Stimulated activated CD8-positive, alpha-beta memory T cell treated with anti-CD3 and anti-CD28 coated beads, Interleukin-15, amount 100 ng/mL, for 48 hours (primary cell): Measurements from ENCODE around the gene SAMD8.
"Not testable (repeated sequence)": the region's sequence is repeated elsewhere in the genome, so short reads cannot be mapped to it uniquely, and the experiment has no call there.

Experiments
- DNase-seq, 2 donors: peaks; one replicate each; pipeline ENCODE4 v3.0.0-alpha.2; 2020; ENCODE audit warnings: low read depth in 2 of 2

Gene SAMD8

DNA sequence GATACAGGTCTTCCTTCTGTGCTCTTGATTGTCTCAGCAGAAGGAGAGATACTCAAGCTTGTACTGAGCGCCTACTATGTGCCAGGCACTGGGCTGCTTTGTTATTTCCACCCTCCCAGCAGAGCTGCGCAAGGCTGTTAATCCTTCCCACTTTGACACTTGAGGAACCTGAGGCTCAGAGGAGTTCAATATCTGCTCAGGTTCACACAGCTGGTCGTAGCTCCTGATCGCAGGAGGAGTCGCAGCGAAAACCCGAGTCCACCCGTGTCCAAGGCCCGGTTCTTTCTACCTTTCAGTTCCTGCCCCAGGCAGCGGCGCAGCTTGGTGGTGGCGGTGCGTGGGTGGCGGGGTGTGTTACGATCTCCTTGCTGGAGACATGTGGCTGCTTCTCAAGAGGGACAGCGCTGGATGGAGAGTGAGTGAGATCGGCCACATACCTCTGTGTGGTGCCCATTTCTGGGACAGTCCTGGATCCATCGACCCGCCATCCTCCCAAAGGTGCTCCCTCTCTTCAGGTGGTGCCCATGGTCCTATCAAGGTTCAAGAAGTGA, 26.5 kb upstream of the SAMD8 start:
- no peak for DNase-seq

DNA sequence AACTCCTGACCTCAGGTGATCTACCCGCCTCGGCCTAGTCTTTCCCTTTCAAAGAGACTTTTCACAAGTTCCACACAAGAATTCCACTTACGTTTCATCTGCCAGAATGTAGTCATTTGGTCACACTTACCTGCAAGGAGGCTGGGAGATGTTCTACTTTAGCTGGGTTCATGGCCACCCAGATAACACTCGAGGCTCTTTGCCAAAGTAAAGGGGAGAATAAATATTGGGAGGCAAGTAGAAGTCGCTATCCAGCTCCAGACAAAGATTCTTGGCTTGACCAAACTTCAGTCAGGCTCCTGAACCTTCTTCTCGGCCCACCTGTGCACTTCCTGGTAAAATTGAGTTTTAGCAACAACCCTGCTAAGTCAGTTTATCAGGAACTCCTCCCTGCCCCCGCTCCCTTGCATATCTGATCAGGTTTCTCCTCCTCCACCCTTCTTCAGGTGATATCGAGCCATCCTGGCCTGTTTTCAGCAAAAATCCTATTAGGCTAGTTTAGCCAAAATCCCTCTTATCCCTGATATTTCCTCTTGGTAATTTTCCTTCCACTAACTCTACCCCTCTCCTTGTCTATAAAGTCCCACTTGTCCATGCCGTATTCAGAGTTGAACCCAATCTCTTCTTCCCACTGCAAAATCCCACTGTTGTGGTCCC, 25.1 kb upstream of the SAMD8 start:
- DNase-seq = no peak

DNA sequence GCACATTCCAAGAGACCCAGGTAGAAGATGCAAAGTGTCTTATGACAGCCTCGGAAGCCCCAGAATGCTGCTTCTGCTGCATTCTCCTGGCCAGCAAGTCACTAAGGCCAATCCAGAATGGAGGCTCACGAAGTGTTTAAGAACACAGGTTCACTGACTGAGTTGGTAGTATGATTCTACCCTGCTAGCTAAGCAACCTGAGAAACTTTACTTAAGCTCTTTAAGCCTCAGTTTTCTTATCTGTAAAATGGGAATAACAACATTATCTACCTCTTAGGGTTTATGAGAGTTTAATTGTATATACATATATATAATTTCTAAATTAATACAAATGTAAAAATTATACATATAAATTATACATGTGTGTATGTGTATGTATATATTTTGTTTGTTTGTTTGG, 22.8 kb upstream of the SAMD8 start:
- no peak for DNase-seq

DNA sequence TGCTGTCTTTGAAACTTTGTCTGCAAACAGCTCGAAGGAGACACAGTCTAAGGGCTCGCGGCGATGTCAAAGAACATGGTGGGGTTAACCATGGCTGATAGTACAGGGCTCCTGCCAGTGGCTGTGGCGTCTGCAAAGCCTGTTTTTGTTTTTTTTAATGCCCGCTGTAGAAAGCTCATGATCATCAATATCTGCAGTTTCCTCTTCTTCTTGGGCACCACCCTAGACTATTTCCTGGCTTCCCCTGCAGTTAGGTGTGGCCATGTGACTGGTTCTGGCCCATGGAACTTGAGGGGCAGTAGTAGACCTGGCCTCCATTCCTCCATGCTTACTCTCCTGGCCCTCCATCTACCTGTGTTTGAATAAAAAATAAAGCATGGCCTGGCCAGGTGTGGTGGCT, 21.8 kb upstream of the SAMD8 start:
- DNase-seq = no peak

DNA sequence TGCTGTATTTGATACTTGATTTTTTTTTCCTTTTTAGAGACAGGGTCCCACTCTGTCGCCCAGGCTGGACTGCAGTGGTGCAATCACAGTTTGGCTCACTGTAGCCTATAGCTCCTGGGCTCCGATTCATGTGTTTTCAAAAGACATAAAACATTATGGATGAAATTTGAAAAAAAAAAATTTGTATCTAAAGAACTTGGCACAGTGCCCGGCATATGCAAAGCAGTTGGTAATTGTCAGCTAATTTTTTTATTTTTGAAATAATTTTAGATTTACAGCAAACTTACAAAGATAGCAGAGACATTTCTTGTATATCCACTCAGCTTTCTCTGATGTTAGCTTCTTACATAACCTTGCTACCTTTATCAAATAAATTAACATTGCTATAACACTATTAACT, 20.3 kb upstream of the SAMD8 start:
- DNase-seq = no peak

DNA sequence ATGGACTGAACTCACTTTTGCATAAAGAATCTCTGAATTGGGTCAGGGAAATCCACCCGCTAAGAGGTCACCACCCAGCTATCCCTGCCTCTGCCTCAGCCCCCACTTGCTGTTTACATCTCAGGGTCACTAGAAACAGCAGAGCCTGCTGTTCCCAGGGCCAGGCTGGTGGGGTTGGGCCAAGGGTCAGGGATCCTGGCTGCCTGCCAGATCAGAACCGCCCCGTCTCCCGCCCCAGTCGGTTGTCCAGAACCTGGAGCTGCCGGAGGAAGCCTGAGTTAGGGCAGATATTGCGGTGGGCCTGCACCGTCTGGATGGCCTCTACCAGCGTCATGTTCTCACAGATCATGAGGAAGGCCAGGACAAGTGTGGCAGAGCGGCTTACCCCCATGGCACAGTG, 17.0 kb upstream of the SAMD8 start:
- DNase-seq = no peak

DNA sequence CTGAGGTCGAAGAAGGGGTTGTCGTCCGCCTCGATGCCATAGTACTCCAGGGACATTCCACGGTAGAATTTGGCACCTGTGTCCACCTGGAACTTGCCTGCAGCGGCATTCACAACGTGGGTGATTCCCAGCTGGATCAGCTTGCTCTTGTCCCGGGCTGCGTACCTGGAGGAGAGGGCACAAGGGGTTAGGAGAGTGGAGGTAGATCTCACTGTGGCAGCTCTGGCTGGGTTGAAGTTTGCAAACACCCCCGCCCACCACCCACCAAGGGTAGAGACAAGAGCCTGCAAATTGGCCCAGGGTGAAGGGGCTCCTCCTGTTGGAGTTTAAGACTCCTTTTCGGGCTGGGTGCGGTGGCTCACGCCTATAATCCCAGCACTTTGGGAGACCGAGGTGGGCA, 15.8 kb upstream of the SAMD8 start:
- no peak for DNase-seq

DNA sequence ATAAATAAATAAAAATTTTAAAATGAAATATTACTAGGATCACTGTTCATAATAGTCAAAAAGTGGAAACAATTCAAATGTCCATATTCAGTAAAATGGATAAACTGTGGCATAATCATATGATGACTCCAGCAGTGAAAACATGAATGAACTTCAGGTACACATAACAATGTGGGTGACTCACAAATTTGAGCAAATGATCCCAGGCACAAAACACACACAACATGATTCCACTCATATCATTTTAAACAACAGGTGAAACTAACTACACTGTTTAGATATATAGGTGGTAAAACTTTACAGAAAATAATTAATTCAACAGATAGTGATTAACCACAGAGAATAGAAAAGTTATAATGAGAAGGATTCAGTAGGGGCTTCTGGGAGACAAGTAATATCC, 14.7 kb upstream of the SAMD8 start:
- DNase-seq = no peak

DNA sequence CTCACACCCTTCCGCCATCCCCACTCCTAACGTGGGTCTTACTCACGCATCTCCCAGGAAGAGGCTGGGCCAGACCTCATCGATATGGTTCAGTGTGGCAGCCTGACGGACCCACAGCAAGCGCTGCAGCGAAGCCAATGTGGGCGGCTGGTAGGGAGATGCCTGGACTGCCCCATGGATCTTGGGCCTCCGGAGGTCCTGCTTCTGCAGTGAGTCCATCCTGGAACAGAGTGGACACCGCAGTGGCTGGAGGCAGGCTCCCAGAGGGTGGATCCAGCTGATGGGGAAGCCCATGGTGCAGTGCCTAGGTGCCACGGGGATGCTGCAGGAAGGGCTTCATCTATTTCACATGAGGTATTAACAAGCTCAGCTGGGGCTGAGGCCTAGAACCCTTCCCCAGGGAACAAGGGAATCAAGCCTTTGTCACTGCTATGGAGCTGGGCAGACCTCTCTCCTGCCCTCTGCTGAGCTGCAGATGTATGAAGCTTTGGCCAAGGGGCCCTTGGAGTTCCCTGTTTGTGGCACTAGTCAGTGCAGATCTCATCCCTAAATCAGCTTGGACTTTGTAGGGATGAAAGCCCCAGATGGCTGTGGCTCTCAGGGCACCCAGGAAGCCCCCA, 13.7 kb upstream of the SAMD8 start:
- DNase-seq = no peak

DNA sequence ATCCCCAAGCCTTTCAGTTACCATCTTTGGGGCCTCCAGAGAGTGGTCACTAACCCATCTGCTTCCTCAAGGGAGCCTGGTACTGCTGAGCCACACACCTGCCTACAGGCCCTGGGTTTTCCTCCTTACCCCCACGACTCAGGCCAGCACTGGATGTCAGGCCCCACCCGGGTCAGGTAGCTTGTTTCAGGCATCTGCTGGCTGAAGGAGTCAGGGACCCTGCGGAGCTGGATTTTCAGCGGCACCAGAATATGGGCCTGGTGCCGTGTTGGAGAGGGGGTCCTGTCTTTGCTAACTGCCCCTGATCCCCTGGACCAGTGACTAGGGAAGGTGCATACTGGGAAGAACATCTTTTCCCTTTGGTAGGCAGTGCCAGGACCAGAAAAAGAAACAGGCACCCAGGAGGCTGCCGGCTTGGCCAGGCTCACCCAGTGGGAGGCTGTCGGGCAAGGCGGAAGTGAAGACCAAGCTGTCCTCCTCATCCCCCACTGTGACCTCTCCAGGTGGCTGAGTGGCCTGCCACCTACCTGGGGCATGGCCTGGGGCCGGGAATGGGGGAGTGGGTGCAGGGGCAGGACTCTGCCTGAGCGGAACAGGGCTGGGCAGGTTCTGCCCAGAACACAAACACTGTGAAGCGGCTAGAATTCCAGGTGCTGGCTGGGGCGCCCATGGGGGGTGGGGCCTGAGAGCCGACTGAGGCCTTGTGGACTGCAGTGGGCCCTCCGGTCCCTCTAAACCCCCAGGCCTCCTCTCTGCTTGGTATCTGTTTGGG, 12.4 kb upstream of the SAMD8 start:
- no peak for DNase-seq

DNA sequence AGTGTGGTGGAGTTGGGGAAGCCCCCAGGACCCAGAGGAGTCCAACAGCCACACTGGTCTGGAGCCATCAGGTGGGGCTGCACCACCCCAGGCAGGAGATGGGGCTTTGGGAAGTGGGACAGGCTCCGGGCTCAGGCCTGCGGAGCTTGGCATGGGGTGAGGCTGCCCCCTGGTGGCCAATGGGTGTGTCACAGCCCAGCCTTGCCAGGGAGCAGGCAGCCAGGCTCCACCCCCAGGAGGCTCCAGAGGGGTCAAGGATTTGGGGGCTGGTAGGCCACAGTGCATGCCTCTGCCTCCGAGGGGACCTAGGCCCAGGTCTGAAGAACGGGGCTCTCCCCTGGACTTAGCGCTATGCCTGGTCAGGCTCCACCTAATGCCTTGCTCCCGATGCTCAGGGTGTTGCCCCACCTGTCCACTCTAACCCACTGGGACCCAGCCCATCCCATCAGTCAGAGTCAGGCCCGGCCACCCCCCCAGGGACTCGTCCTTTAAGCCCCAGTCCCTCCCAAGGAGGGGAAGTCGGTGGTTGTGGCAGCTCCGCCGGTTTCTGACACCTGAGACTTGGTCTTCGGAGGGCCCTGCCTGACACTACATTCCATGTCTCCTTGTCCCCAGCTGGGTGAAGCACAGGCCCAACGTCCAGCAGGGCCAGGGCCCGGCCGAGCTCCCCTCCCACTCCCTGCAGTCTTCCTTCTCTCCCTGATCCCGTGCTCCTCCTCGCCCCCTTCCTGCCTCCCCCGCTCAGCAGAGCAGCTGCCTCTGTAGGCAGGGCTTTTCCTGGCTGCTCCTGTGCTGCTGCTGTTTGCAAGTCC, 11.3 kb upstream of the SAMD8 start:
- peak; percentile 60 to 65 for DNase-seq

DNA sequence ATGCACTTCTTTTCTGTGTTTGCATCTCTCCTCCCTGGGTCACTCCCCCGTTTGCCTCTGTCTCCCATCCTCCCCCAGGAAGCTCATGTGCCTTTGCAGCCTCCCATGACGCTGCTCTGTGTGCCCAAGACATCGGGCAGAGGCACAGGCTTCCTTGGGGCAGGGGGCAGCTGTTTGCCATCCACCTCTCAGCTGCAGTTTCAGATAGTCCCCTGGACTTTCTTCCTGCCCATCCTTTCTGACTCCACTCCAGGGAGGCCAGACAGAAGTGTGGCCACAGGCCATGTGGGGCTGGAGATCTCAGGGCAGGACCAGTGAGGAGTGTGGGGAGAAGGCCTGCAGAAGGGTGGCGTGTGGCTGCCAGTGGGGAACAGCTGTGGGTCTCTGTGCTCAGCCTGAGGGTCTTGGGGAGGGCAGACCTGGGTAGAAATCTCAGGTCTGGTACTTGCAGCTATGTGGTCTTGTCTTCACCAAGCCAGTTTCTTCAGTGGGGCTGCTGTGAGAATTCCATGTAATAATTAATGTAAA, 10.6 kb upstream of the SAMD8 start:
- no peak for DNase-seq

DNA sequence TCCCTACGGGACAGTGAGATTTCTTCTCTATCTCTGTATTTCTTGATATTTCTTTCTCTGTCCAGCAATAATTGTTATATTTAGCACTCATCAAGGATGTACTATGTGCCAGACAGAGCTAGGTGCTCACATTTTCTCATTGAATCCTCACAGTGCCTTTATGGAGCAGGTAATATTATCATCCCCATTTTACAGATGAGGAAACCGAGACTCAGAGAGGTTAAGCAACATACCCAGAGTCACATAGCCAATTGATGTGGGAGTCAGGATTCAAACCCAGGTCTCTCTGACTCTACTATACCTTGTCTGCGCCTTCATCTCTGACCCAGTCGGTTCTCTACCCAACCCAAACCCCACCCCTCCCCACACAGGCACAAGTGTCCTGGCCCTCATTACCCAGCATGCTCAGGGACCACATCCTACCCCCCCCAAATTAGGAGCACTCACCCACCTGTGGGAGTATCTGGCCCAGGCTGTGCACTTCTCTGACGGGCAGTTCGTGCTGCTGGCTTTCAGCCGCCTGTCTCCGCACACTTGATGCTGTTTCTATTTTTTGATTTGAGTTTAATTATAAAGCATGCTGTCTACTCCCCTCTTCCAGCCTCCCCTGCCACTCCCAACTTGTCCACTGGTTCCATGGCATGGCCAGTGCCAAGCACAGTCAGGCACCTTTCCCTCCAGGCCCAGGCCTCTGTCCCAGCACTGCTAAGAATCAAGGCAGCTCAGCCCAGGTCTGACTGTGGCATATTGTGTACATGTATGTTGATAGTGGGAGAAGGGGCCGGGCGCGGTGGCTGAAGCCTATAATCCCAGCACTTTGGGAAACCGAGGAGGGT, 9.8 kb upstream of the SAMD8 start:
- DNase-seq = no peak

DNA sequence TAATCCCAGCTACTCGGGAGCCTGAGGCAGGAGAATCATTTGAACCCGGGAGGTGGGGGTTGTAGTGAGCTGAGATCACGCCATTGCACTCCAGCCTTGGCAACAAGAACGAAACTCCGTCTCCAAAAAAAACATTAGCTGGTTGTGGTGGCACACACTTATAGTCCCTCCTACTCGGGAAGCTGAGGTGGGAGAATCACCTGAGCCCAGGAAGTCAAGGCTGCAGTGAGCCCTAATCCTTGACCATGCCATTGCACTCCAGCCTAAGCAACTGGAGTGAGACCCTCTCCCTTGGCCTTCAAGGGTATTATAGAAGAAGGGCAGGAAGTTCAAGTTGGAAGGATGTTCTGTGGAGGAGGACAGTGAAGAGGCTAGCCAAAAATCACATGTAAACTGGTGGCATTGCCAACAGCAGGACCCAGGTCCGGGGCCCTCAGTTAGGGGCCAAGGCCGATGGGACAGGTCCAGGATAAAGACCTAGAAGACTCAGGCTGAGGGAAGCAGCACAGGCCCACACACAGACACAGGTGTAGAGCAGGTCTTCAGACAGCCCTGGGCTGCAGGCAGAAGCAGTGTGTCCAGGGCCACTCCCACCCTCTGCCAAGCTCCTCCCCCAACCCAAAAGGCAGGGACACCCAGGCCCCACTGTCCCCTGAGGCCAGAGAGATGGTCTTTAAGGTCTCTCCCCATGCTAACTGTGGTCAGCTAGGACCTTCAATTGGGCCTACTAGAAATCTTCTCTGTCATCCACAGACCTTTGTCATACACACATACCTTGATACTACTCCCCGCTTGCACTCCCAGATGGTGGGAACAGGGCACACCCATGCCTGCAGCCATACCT, 8.4 kb upstream of the SAMD8 start:
- DNase-seq = no peak

DNA sequence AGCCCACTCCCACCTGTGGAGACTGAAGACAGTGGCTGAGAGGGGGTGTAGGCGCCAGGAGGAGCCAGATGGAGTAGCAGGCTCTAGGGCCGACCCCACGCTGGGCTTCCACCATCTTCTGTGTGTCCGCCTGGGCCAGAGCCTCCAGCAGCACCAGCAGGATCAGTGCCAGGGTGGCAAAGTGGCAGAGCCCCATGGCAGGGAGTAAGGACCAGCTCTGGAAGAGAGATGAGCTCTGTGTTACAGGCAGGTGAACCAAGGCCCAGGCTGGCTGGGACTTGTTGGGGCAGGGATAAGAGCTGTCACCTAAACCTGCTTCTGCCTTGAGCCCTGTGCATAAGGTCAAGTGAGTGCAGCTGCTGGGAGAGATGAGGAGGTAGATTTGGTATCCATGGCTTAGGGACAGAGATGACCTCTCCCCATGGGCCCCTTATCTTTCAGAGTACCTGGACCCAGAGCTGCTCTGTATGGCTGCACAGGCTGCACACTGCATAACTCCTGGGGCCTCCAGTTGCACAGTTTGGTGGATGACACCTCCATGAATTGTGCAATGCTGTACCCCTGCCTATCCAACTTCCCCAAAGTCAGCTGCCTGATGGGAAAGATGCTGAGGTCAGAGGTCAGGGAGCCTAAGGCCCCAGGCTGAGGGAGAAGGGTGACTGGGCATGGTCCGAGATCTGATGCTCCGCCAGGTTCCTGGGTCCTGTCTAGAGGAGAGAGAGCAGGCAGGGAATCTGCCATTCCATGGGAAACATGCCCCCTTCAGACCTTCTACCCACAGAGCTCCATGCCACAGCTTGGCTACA, 7.4 kb upstream of the SAMD8 start:
- DNase-seq = no peak

DNA sequence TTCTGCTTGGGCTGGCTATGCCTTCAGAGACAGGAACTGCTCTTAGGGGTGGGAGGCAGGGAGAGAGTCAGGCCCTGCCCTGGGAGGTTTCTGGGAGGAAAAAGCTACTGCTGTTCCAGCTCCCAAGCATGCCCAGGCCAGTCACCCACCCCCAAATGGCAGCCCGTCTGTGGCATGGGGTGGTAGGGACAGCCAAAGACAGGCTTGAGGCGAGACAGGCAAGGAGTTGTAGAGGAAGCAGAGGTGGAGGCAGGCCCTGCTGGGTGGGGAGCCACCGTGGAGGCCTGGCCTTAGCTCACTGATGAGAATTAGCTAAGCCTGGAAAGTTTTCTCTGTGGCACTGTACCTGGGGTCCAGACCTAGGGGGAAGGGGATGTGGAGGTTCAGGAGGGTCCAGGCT, 6.6 kb upstream of the SAMD8 start:
- DNase-seq = no peak

DNA sequence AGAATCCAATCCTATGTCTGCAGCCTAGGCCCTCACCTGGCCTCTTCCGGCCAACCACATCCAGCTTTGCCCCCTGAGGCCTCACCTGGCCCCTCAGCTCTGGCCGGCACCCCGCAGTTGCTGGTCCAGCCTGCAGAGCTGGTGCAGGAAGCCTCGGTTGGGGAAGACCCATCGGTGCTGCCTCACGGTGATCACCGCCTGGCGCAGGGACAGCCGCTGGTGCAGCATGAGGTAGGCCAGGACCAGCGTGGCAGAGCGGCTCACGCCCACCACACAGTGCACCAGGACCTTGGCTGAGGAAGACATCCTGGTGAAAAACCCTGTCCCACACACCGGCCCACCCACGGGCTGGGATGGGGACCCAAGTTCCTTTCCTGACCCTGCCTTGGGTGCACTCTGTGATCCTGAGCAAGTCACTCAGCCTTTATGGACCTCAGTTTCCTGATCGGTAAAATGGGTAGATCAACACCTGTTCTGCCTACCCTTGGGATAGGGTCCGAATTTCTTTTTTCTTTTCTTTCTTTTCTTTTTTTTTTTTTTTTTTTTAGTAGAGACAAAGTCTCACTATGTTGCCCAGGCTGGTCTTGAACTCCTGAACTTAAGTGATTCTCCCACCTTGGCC, 5.8 kb upstream of the SAMD8 start:
- DNase-seq = no peak

DNA sequence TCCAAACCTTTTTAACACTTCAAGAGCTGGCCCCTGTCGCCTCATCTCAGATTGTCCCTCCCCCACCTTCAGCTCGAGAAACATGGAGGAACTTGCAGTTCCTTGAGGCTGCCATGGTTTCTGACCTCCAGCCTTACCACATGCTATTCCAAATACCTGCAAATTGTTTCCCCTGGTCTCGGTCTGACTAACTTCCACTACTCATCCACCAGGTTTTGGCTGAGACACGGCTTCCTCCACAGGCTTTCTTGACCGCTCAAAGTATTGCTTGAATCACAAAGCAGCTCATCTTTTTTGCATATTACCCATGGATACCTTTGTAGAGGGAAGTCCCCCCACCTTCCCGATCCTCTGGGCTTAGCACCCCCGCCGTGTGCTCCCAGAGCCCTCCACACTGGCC, 5.2 kb upstream of the SAMD8 start:
- DNase-seq = no peak

DNA sequence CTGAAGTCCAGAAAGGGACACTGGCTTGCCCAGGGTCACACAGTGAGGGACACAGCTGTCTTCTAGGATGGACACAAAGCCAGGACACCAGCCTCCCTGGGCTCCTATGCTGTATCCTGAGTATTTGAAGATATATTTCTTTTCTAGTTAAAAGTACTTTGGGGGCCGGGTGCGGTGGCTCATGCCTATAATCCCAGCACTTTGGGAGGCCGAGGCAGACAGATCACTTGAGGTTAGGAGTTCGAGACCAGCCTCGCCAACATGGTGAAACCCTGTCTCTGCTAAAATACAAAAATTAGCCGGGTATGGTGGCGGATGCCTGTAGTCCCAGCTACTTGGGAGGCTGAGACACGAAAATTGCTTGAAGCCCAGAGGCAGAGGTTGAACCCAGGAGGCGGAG, 4.6 kb upstream of the SAMD8 start:
- not testable (repeated sequence) for DNase-seq
